ENCODE results near the gene ZNF518B. TPM values are rescaled to one million over a fixed set of nuclear protein-coding genes. Genes with fewer than 3 reads are reported as not detected.
A peak's percentile ranks its signal among the peaks of the same experiment; 100 is the strongest.

The ZNF518B gene
- total RNA-seq, 1 experiment from 2014 or later: 11.5 TPM

- peaks cover 56% of the 10 kb centered on the region for H3K27me3 ChIP-seq (ENCODE audit: insufficient read depth, low read length)
- no peak overlapping the region for H3K9ac ChIP-seq (ENCODE audit: extremely low read depth, insufficient read length, low read length)
- H2BK20ac ChIP-seq (ENCODE audit: low read depth, low read length, poor library complexity, severe bottlenecking): no peak overlapping the region
- H3K79me1 ChIP-seq (ENCODE audit: insufficient read depth, low read depth, low read length, poor library complexity, severe bottlenecking): no peaks in the 10 kb centered on the region
- Mint-ChIP-seq H3K27ac (no peak overlapping the region), H3K27me3 (ENCODE audit: low read depth) (peaks cover 88% of the 10 kb centered on the region), H3K4me1 (peaks cover 20 to 21% of the 10 kb centered on the region in 2 experiments), H3K4me3 (peak overlapping the region; percentile 76 to 86), H3K9me3 (peaks cover under 1 to 6% of the 10 kb centered on the region in 2 experiments; a peak in 4 of 5 replicates), H3K36me3 (ENCODE audit: insufficient read depth in 1 of 3, low read depth in 3 of 3) (peaks cover 0 to 1% (median 0%) of the 10 kb centered on the region in 3 experiments; a peak in 1 of 7 replicates)
- no peak overlapping the region for H4K8ac ChIP-seq (replicated peaks; ENCODE audit: insufficient read length, low read depth, low read length)
- no peaks in the 10 kb centered on the region for H3K4me1 ChIP-seq (ENCODE audit: insufficient read depth, low read length)
- H3T11ph ChIP-seq (ENCODE audit: low read length): no peak overlapping the region
- no peak overlapping the region for H2BK120ac ChIP-seq (ENCODE audit: low read depth, low read length, poor library complexity, severe bottlenecking)
- no peak overlapping the region for H4K91ac ChIP-seq (ENCODE audit: insufficient read length, low read depth, low read length)
- WGBS (ENCODE audit: extremely low coverage, insufficient read length, low lambda C conversion rate): no CpG with 5 or more reads among the region's 72 CpGs
- peak overlapping the region; percentile 84 for H3K4me2 ChIP-seq (ENCODE audit: insufficient read depth, insufficient read length, low read length)
- H3K4ac ChIP-seq (ENCODE audit: low read depth, low read length): no peak overlapping the region
- no peaks in the 10 kb centered on the region for H4K20me1 ChIP-seq (ENCODE audit: control insufficient read depth, insufficient read depth, insufficient read length)
- no peak overlapping the region for H3K23ac ChIP-seq (ENCODE audit: insufficient read length, low read depth, low read length)
- no peak overlapping the region for H3K14ac ChIP-seq (ENCODE audit: insufficient read depth, low read length)
- no peak overlapping the region for H2BK12ac ChIP-seq (ENCODE audit: insufficient read length, low read depth, low read length)
- H3K9me3 ChIP-seq (ENCODE audit: control insufficient read depth, low read depth, low read length): no peaks in the 10 kb centered on the region
- no peak overlapping the region for H2AFZ ChIP-seq (ENCODE audit: low read length)
- no peak overlapping the region for H2BK5ac ChIP-seq (ENCODE audit: insufficient read length, low read length)
- peak; percentile 97 for TF ChIP-seq CTCF (conservative IDR thresholded peaks at IDR 0.05)
- peak; percentile 77 for DNase-seq
- H3K79me2 ChIP-seq (ENCODE audit: insufficient read depth, low read length): no peaks in the 10 kb centered on the region
- no peak overlapping the region for H4K5ac ChIP-seq (ENCODE audit: insufficient read length, low read depth, low read length)
- H2BK15ac ChIP-seq (ENCODE audit: low read depth, low read length): no peak overlapping the region
- H3K18ac ChIP-seq (ENCODE audit: insufficient read length, low read depth, low read length): no peak overlapping the region
- H3K56ac ChIP-seq (ENCODE audit: insufficient read length, low read depth, low read length): no peak overlapping the region
- no peak overlapping the region for H3K27ac ChIP-seq (ENCODE audit: insufficient read length, low read depth, low read length)
- peaks cover 14% of the 10 kb centered on the region for H3K23me2 ChIP-seq (ENCODE audit: insufficient read length, low read depth, low read length, poor library complexity, severe bottlenecking)
- H2AK5ac ChIP-seq (ENCODE audit: insufficient read length, low read length): no peak overlapping the region
Measured at GRCh38 chr4:10461091-10461849, 4.0 kb upstream of the ZNF518B start.

All from H9 (cell line).